ENCODE measurements around the gene LENG9.

DNA sequence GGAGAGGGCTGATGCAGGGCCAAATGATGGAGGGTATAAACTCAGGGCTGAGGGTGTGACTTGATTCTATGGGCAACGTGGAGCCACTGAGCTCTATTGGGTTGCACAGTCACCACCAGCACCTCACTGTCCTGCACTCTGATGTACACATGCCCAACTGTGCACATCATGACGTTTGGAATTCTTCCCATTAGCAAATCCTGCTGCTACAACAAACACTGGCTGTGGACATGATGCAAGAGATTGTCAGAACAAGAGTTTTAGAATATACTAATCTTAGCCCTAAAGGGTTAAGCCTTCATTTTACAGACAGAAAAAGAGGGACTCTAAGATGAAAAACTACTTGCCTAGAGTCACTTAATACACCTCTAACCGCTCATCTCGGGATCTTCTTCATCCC, 50.7 kb downstream of the LENG9 start:
- TF ChIP-seq EP300 (IDR thresholded peaks at IDR 0.05) (no peak), CTCF (IDR thresholded peaks at IDR 0.05) (no peak)

Data from stomach (tissue), 4 donors.